Fibroblast of lung (primary cell): Measurements from ENCODE around the gene MAT2B. TPM values are rescaled to one million over a fixed set of nuclear protein-coding genes. Genes with fewer than 3 reads are reported as not detected.

Experiments
- DNase-seq, 2 donors: peaks; one replicate each; pipeline versions ENCODE4 v3.0.0 to v3.0.0-alpha.2; 2010; ENCODE audit warnings: low read depth in 2 of 2
- H2AFZ ChIP-seq: 2 replicates; pipeline ENCODE4 v1.5.1; 2012; ENCODE audit warnings: low read length, control low read depth, inconsistent platforms
- H3K27ac ChIP-seq: 2 replicates; pipeline ENCODE4 v1.5.1; 2011; ENCODE audit warnings: low read length, control low read depth; ENCODE audit not compliant: insufficient read depth
- H3K27me3 ChIP-seq: 2 replicates; pipeline ENCODE4 v1.5.1; 2011; ENCODE audit warnings: mild to moderate bottlenecking, low read length; ENCODE audit not compliant: control insufficient read depth, insufficient read depth
- H3K36me3 ChIP-seq: 2 replicates; pipeline ENCODE4 v1.5.1; 2011; ENCODE audit warnings: low read length; ENCODE audit not compliant: control insufficient read depth, insufficient read depth
- H3K4me1 ChIP-seq: 2 replicates; pipeline ENCODE4 v1.5.1; 2011; ENCODE audit warnings: low read length; ENCODE audit not compliant: control insufficient read depth, insufficient read depth; ENCODE audit errors: extremely low read depth
- H3K4me2 ChIP-seq: 2 replicates; pipeline ENCODE4 v1.5.1; 2011; ENCODE audit warnings: low read length, control low read depth; ENCODE audit not compliant: insufficient read depth; ENCODE audit errors: extremely low read depth
- H3K4me3 ChIP-seq, 4 experiments: fragments of 200-600 bp in 1 of 4; sonication (generic) in 1 of 4; replicated peaks in 1 of 4; 2 replicates each; pipeline ENCODE4 v1.5.1; 2011 to 2016; ENCODE audit warnings: low read length in 4 of 4, low read depth in 3 of 4, mild to moderate bottlenecking in 3 of 4, control low read depth in 2 of 4, inconsistent platforms in 1 of 4, mixed read lengths in 1 of 4; ENCODE audit not compliant: insufficient read depth in 1 of 4; ENCODE audit errors: control extremely low read depth in 1 of 4
- H3K79me2 ChIP-seq: 2 replicates; pipeline ENCODE4 v1.5.1; 2012; ENCODE audit warnings: mild to moderate bottlenecking, low read length, inconsistent platforms; ENCODE audit not compliant: control insufficient read depth, insufficient read depth
- H3K9ac ChIP-seq: 2 replicates; pipeline ENCODE4 v1.5.1; 2011; ENCODE audit warnings: mild to moderate bottlenecking, low read length, control low read depth; ENCODE audit not compliant: insufficient read depth
- H3K9me3 ChIP-seq: 2 replicates; pipeline ENCODE4 v1.5.1; 2012; ENCODE audit warnings: low read depth, low read length; ENCODE audit not compliant: control insufficient read depth, insufficient read depth
- H4K20me1 ChIP-seq: 2 replicates; pipeline ENCODE4 v1.5.1; 2011; ENCODE audit warnings: low read length; ENCODE audit not compliant: control insufficient read depth, insufficient read depth; ENCODE audit errors: extremely low read depth
- CTCF ChIP-seq, 2 donors: IDR thresholded peaks in 1 of 2; conservative IDR thresholded peaks in 1 of 2; 1 replicate in 1 of 2; 2 replicates in 1 of 2; pipeline ENCODE4 v1.5.1; 2011 to 2012; ENCODE audit warnings: low read length in 2 of 2, control low read depth in 1 of 2, inconsistent platforms in 1 of 2, low read depth in 1 of 2, mild to moderate bottlenecking in 1 of 2
- EZH2 ChIP-seq: IDR thresholded peaks from 2 replicates; pipeline ENCODE4 v1.5.1; 2012; ENCODE audit warnings: low read length, control low read depth, mild to moderate bottlenecking; ENCODE audit errors: missing control alignments
- polyA plus RNA-seq, 2 donors: library from polyadenylated mRNA; depleted of rRNA in 1 of 2; stranded (reverse) in 1 of 2; unstranded in 1 of 2; fragments of >200 nt; gene quantifications; 2 replicates each; pipeline ENCODE4 v1.2.1, GENCODE V29; 2011 to 2012; ENCODE audit warnings: missing spikeins in 1 of 2
- total RNA-seq: library from RNA; depleted of rRNA; stranded (reverse); fragments of >200 nt; gene quantifications from 2 replicates; pipeline ENCODE4 v1.2.1, GENCODE V29; 2014

Gene MAT2B
- total and polyA plus RNA-seq, 2 donors (not counting 1 experiment from before 2014, with no cell fraction given): 93.6 to 136 TPM

DNA sequence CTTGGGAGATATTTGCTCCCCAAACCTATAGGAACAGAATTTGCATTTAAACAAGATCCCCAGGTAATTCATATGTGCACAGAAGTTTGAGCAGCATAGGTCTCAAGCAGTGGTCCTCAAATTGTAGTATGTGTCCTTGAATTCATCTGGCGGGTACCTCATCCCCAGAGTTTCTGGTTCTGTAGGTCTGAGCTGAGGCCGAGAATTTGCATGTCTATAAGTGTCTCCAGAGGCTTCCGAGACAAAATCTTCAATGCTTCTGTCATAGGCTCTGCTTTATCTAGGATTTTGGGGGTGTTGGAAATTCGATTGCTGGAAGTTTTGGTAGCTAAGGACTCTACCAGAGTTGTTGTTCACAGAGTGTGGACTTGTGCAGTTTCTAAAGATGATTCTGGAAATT is 38.6 kb downstream of the MAT2B start:
- Histone ChIP-seq H3K36me3 (no peaks in the 10 kb centered on the region), H3K79me2 (no peaks in the 10 kb centered on the region), H3K4me2 (no peak overlapping the region), H3K27me3 (no peaks in the 10 kb centered on the region), H3K27ac (no peak overlapping the region), H3K9me3 (no peaks in the 10 kb centered on the region), H2AFZ (no peak overlapping the region), H4K20me1 (no peaks in the 10 kb centered on the region), H3K4me3 (no peak overlapping the region), H3K4me1 (no peaks in the 10 kb centered on the region), H3K9ac (no peak overlapping the region)
- DNase-seq: no peak
- no peak for TF ChIP-seq EZH2
- TF ChIP-seq CTCF (conservative IDR thresholded peaks at IDR 0.05 in 1 of 2, IDR thresholded peaks at IDR 0.05 in 1 of 2; ENCODE audit: low read depth in 1 of 2, low read length in 2 of 2): no peak

DNA sequence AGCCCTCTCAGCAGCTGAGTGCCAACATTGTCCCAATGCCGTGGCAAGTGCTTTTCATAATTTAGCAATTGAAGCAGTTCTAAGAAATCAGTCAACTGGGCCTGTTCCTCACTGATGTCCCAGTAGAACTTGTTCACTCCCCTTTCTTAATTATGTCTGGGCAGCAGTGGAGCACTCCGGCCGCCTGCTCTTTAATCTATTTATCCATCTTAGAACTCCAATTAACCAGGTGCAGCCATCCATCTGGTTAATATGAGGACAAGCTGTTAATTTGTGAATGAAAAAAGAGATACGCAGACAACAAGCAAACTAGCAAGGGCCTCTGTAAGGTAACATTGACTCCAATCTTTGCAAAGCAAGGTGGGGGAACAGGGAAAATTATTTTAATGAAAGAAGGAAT is 39.4 kb downstream of the MAT2B start:
- no peaks in the 10 kb centered on the region for H3K27me3 ChIP-seq
- H3K4me2 ChIP-seq: no peak overlapping the region
- no peaks in the 10 kb centered on the region for H3K9me3 ChIP-seq
- TF ChIP-seq CTCF (conservative IDR thresholded peaks at IDR 0.05 in 1 of 2, IDR thresholded peaks at IDR 0.05 in 1 of 2; ENCODE audit: low read depth in 1 of 2, low read length in 2 of 2) (no peak), EZH2 (no peak)
- H3K4me3 ChIP-seq: no peak overlapping the region
- H3K79me2 ChIP-seq: no peaks in the 10 kb centered on the region
- H3K9ac ChIP-seq: no peak overlapping the region
- no peaks in the 10 kb centered on the region for H3K4me1 ChIP-seq
- H3K27ac ChIP-seq: no peak overlapping the region
- H3K36me3 ChIP-seq: no peaks in the 10 kb centered on the region
- H2AFZ ChIP-seq: no peak overlapping the region
- DNase-seq: no peak
- no peaks in the 10 kb centered on the region for H4K20me1 ChIP-seq

DNA sequence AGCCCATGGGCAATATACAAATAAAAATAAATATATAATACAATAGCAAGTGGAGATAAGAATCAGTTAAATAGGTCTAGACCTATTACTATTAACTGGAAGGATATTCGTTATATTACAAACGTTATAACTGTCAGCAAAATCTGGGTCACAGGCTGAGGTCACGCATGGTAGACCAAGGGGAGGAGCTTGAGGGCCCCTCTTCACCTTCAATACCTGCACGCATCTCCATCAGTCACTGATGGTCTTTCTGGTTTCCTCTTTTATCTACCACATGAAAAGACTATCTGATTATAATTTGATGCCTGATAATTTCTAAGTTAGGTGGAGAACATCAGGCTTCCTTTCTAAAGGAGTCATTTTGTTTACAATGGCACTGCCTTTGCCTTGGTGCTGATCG is 43.2 kb downstream of the MAT2B start:
- H3K79me2 ChIP-seq: no peaks in the 10 kb centered on the region
- no peaks in the 10 kb centered on the region for H3K27me3 ChIP-seq
- H3K4me2 ChIP-seq: no peak overlapping the region
- no peaks in the 10 kb centered on the region for H4K20me1 ChIP-seq
- H3K4me3 ChIP-seq: no peak overlapping the region
- H3K4me1 ChIP-seq: no peaks in the 10 kb centered on the region
- H3K9me3 ChIP-seq: no peaks in the 10 kb centered on the region
- H3K9ac ChIP-seq: no peak overlapping the region
- no peak for DNase-seq
- H3K27ac ChIP-seq: no peak overlapping the region
- no peak overlapping the region for H2AFZ ChIP-seq
- H3K36me3 ChIP-seq: no peaks in the 10 kb centered on the region
- TF ChIP-seq CTCF (conservative IDR thresholded peaks at IDR 0.05 in 1 of 2, IDR thresholded peaks at IDR 0.05 in 1 of 2; ENCODE audit: low read depth in 1 of 2, low read length in 2 of 2): no peak
- TF ChIP-seq EZH2: no peak
